HG03469 (cell line): Measurements from ENCODE around the gene HUNK.
"Not testable (repeated sequence)": the region's sequence is repeated elsewhere in the genome, so short reads cannot be mapped to it uniquely, and the experiment has no call there.

Experiments
- ATAC-seq: cut with Tn5 transposase; IDR thresholded peaks from one replicate; pipeline ENCODE4 v1.9.1; 2021; ENCODE audit warnings: mild to moderate bottlenecking, moderate library complexity, moderate number of reproducible peaks; ENCODE audit not compliant: unreplicated experiment

Gene HUNK

GRCh38 chr21:31993826-31994825 lies 121.3 kb downstream of the HUNK start:
- no peak for ATAC-seq

DNA sequence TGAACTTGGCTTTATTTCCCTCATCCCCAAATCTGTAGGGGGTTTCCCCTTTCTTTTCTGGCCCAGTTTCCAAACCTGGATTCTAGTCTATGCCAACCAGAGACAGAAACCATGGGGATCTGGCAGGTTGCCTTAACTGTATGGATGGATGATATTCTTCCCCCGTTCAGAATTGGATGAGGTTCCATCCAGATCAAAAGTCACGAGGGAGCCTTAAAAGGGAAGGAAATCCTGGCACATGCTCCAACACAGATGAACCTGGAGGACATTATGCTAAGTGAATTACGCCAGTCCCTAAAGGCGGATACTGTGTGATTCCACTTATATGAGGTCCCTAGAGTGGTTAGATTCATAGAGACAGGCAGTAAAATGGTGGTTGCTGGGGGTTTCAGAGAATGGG lies 124.4 kb downstream of the HUNK start:
- ATAC-seq, result no peak

DNA sequence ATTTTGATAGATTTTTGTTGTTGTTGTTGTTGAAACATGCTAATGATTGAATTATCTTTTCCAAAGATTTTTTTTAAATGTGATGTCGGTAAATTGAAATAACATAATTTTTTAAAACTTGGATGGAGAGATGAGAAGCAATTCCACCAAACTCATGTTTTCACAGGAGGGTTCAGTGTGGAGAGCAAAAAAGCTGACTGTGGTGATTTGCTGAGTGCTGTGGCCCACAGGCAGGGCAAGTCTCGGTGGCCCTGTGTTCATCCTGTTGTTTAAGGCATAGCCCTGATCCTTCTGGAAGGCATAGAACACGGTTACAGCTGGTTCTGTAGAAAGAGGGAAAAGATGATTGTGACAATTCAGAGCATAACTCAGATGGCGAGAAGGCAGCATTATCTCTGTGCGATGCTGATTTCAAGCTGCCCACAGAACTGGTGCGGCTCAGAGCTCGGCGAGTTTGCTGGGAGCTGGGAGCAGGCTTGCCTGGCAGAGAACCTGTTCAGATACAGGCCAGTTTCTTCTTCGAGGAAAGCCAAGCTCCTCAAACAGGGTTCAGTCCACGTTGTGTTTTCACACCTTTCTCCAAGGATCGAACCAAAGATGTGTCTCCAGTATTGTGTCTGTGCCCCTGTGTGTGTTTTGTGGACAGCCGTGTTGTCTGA lies 127.1 kb downstream of the HUNK start:
- ATAC-seq, result no peak

DNA sequence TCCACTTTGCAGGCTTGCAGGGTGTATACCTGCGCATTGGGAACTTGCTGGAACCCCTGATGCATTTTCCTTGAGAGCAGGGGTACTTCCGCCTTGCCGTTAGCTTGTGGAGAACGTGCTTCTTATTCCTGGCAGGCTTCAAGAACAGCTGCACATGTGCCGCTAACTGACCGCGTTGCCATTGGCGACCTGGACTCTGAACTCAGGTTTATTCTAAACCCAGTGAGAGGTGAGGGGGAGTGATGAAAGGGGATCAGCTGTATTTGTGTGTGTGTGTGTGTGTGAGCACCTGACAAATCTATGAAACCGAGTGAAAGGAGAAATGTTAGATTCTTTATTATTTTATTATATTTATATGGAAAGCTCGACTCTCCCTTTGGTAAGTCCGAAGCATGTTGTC lies 128.6 kb downstream of the HUNK start:
- ATAC-seq, result no peak

GRCh38 chr21:32003411-32003810 lies 130.6 kb downstream of the HUNK start:
- ATAC-seq, result no peak

GRCh38 chr21:32004291-32004690 lies 131.5 kb downstream of the HUNK start:
- ATAC-seq, result no peak

DNA sequence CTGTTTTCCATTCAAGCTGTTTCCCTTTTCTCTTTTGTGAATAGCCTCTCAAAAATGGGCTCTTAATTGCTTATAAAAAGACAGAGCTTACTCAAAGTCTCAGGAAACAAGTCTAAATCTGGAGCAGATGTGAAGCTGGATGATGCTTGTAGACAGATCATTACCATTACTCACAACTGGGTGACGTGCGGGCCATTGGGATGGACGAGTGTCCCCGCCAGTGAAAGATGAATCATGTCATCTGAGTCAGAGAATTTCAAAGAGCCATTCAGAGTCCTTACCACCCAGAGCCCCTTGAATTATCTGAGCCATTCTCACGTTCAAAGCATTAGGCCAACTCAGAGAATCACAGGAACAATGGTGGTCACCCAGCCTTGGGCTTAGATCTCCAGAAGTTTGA lies 134.6 kb downstream of the HUNK start:
- no peak for ATAC-seq

GRCh38 chr21:32008714-32009113 lies 135.9 kb downstream of the HUNK start:
- ATAC-seq, result no peak

DNA sequence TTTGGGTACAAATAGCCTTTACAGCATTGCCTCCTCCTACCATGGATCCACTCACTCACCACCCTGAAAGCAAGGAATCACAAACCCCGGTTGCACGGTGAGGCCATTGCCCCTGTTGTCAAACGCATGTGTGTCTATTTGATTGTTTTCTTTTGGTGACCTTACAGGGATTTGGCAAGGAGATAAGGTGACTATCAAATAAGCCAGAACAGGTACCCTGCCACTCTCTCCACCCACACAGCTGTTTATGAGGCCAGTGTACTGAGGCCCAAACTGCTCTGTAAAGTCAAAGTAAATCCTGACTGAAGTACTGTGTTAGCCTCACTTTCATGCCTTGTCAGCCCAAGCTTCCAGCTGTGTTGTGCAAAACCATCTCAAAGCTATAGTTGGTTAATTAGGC lies 136.4 kb downstream of the HUNK start:
- no peak for ATAC-seq

- ATAC-seq, result no peak
Observed at GRCh38 chr21:32015461-32016139, 142.8 kb downstream of the HUNK start.

DNA sequence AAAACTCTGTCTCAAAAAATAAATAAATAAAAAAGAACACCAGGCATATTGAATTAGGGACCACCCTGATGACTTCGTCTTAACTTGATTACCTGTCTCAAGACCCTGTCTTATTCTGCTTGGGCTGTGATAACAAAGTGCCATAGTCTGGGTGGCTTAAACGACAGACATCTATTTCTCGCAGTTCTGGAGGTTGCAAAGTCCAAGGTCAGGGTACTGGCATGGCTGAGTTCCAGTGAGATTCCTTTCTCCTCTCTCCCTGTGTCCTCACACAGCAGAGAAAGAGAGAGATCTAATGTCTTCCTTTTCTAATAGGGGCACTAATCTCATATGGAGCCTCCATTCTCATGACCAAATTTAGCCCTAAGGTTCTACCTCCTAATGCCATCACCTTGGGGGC lies 145.6 kb downstream of the HUNK start:
- no peak for ATAC-seq

- no peak for ATAC-seq
Observed at GRCh38 chr21:32020564-32020963, 147.7 kb downstream of the HUNK start.

GRCh38 chr21:32021319-32021994 lies 148.6 kb downstream of the HUNK start:
- ATAC-seq, result no peak

GRCh38 chr21:32022146-32022545 lies 149.3 kb downstream of the HUNK start:
- no peak for ATAC-seq

- ATAC-seq, result no peak
Observed at GRCh38 chr21:32030146-32030652, 157.4 kb downstream of the HUNK start.

DNA sequence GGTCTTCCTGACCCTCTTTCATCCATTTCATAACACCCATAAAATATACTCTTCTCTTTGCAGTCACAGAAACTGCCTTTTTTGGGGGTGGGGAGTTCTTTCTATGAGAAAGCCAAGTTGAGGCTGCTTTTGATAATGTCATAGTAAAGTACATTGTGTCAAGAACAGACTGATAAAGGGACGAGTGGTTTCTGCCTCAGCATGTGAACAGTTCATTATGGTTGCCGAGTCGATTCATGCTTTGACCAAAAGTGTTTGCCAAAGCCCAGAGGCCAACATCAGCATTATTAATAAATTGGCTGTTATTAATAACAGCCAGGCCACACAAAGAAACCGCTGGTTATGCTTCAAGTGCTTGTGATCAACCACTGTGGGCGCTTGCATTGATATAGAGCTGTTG lies 162.0 kb downstream of the HUNK start:
- no peak for ATAC-seq

GRCh38 chr21:32035617-32036016 lies 162.8 kb downstream of the HUNK start:
- ATAC-seq, result no peak

DNA sequence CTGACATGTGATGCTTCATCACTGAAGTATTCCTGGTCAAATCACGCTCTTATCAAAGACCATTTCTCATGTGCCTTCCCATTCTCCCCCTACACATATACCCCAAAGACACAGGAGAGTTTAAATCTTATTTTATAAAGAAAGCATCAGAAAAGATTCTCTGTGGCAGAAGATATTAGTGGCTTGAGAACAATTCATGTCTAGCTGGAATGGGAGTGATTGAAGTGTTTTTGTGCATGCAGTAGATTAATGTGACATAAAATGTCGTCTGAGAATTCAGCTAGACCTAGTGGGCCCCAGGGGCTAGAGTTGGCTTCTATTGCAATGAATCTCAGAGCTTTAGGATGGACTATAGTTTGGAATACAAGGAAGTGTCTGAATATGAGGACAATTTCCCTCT lies 163.9 kb downstream of the HUNK start:
- ATAC-seq, result no peak

DNA sequence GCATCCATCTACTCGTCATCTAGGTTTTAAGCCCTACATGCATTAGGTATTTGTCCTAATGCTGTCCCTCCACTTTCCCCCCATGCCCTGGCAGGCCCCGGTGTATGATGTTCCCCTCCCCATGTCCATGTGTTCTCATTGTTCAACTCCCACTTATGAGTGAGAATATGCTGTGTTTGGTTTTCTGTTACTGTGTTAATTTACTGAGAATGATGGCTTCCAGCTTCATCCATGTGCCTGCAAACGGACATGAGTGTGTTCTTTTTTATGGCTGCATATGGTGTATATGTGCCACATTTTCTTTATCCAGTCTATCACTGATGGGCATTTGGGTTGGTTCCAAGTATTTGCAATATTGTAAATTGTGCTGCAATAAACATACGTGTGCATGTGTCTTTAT lies 165.9 kb downstream of the HUNK start:
- not testable (repeated sequence) for ATAC-seq

GRCh38 chr21:32043458-32043857 lies 170.6 kb downstream of the HUNK start:
- ATAC-seq, result no peak
